Retinal pigment epithelial cell (primary cell): ENCODE results near the gene AKR1C4.

Source experiments
- DNase-seq: peaks from one replicate; pipeline ENCODE4 v3.0.0-alpha.2; 2010; ENCODE audit warnings: low read depth
- H3K4me3 ChIP-seq: 2 replicates; pipeline ENCODE4 v1.5.1; 2011; ENCODE audit warnings: mild to moderate bottlenecking, low read length, control low read depth, moderate library complexity
- TF ChIP-seq, protein P1 (sequence below): conservative IDR thresholded peaks from 2 replicates; pipeline ENCODE4 v1.5.1; 2011; ENCODE audit warnings: low read depth, low read length, control low read depth, inconsistent platforms

AKR1C4 gene

DNA sequence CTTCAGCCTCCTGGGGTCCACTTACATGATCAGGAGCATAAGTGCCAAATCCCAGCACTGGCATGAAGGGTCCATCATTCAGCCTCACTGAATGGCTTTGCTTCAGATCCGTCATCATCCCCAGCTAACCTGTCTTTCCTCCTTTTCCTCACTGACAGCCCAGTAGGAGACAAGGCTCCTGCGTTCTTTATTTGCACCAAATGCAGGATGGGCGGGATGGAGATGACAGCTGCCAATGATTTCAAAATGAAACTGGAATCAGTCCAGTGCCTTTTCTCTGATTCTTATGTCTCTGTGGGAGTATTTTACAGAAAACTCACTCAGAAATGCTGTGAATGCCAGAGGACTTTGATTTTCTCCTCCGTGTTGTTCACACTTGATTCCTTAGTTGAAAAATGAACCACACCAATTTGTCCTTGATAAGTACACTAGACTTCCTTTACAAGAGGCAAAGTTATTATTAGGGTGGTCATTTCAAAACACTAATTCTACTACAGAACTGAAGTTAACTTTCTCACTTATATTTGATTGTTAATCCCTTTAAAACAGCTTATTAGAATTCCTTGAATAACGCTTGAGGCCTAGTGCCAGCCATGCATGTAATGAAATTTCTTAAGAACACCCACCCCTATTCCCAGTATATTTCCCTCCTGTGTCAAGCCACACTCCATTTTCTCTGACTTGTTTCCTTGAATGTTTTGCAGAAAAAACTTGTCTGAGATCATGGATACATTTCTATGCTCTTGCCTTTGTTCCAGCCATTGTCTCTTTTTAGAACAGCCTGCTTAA, 11.5 kb upstream of the AKR1C4 start, which contains the start of gene AKR1C8:
TSS of gene AKR1C8 (minus strand) at position 164 of the 789 bp plus-strand sequence. CDS start at position 118, 46 bp downstream.
- no peak within 1 kb of the TSS for H3K4me3 ChIP-seq
- TF ChIP-seq, protein P1, sequence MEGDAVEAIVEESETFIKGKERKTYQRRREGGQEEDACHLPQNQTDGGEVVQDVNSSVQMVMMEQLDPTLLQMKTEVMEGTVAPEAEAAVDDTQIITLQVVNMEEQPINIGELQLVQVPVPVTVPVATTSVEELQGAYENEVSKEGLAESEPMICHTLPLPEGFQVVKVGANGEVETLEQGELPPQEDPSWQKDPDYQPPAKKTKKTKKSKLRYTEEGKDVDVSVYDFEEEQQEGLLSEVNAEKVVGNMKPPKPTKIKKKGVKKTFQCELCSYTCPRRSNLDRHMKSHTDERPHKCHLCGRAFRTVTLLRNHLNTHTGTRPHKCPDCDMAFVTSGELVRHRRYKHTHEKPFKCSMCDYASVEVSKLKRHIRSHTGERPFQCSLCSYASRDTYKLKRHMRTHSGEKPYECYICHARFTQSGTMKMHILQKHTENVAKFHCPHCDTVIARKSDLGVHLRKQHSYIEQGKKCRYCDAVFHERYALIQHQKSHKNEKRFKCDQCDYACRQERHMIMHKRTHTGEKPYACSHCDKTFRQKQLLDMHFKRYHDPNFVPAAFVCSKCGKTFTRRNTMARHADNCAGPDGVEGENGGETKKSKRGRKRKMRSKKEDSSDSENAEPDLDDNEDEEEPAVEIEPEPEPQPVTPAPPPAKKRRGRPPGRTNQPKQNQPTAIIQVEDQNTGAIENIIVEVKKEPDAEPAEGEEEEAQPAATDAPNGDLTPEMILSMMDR, result no peak
- DNase-seq, result peak; percentile 11

DNA sequence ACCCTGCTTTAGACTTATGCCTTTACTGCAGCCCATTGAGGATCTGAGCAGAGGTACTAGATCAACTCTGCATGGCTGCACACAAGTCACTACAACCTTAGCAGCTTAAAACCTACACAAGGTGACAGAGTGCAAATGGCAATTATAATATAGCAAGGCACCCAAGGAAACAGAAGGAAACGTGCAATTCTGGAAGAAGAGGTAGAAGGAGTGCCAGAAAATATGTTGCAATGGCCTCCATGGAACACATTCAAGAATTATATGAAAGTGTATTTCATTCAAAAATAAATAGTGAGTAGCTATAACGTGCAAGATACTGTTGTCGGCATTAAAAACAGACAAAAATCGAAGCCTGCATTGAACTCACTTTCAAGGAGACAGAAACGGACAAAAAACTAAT, 8.8 kb upstream of the AKR1C4 start:
- no peak for DNase-seq
- no peak overlapping the region for H3K4me3 ChIP-seq
- TF ChIP-seq, protein P1, result no peak

DNA sequence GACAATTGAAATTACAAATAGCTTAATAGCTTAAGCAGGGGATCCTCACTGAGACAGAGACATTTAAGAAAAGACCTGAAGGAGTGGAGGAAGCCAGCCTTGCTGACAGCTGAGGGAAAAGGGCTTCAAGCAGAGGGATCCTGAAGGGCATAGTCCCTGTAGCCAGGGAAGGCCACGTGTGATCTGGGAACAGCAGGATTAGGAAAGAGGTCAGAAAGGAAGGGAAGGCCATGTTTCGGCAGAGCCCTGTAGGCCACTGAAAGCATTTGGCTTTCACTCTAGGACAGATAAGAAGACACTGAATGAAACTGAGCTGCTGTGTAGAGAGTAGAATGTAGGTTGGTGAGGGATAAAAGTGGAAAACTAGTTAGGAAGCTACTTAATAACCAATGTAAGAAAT, 8.3 kb upstream of the AKR1C4 start:
- DNase-seq, result no peak
- H3K4me3 ChIP-seq, result no peak overlapping the region
- TF ChIP-seq, protein P1, result no peak

DNA sequence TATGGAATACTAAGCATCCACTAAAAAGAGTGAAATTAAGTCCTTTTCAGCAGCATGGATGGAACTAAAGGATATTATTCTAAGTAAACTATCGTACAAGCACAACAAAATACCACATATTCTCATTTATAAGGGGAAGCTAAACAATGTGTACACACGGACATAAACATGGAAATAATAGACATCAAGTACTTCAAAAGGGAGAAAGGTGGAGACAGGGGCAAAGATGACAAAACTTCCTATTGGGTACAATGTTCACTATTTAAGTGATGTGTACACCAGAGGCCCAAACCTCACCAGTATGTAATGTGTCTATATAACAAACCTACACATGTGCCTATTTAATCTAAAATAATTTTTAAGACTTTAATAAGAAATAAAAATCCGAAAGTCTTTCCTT, 2.2 kb upstream of the AKR1C4 start:
- no peak overlapping the region for H3K4me3 ChIP-seq
- TF ChIP-seq, protein P1, result no peak
- DNase-seq, result no peak

DNA sequence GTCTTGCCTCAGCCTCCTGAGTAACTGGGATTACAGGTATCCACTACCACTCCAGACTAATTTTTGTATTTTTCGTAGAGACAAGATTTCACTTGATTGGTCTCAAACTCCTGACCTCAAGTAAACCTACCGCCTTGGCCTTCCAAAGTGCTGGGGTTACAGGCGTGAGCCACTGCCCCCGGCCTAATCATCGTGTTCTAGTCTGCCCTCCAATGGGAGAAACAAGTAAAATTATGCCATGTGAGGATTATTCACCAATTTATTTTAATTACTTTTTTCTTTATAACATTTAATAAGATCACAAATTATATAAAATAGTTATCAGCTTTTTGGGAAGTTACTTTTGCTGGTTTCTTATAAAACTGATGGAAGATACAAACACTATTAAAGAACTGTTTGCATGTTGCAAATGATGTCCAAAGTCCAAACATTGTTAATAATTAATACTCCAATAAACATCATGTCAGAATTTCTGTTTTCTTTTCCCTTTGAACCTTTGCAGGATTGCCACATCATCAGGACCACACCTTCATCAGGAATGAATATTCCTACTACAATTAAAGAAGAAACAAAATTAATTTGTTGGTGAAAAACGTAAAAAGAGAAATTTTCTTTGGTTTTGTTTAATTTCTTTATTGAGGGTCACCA, 786 bp upstream of the AKR1C4 start:
- DNase-seq, result no peak
- no peak overlapping the region for H3K4me3 ChIP-seq
- TF ChIP-seq, protein P1, result no peak

DNA sequence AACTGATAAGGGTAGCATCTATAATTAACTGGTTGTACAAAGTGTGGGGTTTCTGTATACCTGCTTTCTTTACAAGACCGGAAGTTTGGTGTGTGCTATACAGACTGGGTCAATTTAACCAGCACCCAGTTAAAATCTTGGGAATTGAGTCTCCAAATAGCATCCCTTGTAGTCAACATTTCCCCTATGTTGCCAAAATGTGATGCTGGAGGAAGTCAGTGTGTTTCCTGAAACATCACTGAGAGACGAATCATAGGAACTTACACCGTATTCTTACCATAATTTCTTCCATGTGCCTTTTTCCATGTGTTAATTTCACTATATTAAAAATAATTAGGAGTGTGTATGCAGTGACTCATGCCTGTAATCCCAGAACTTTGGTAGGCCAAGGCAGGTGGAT, 1.7 kb downstream of the AKR1C4 start:
- DNase-seq, result no peak
- TF ChIP-seq, protein P1, result no peak
- H3K4me3 ChIP-seq, result no peak overlapping the region

DNA sequence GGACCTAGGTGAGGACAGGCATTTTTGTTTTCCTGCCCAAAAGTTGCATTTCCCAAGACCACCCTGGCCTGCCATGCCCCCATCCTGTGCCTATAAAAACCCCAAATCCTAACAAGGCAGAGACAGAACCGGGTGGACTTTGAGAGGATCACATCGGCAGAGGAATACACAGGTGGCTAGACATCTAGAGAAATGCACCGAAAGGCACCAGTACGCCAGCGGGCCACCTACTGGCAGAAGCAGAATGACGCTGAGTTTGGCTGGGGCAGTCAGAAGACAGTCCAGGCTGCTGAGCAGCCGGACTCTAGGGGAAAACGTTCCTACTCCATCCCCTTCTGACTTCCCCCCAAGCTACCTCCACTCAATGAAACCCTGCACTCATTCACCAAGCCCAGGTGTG, 2.8 kb downstream of the AKR1C4 start:
- no peak for DNase-seq
- TF ChIP-seq, protein P1, result no peak
- H3K4me3 ChIP-seq, result no peak overlapping the region
